ENCODE data around the gene F7. TPM values are rescaled to one million over a fixed set of nuclear protein-coding genes. Genes with fewer than 3 reads are reported as not detected.
"Not testable (repeated sequence)": the region's sequence is repeated elsewhere in the genome, so short reads cannot be mapped to it uniquely, and the experiment has no call there.

Gene F7
- total and polyA plus RNA-seq, 7 donors = 0.36 TPM; not detected in 6

GRCh38 chr13:113110852-113111315, 5.3 kb downstream of the F7 start:
- WGBS, 2 donors = 25 to 33% methylated on average over 49 of the region's 49 CpGs
- H3K9me3 ChIP-seq = no peaks in the 10 kb centered on the region
- intact Hi-C loops (cut with DNase I) = no loop called here
- H3K36me3 ChIP-seq = no peaks in the 10 kb centered on the region
- peaks cover 18 to 33% (median 26%) of the 10 kb centered on the region in 3 donors for H3K27me3 ChIP-seq
- DNase-seq = peak; percentile 33
- no peak for TF ChIP-seq EP300 (IDR thresholded peaks at IDR 0.05)
- no peak for TF ChIP-seq POLR2A (IDR thresholded peaks at IDR 0.05)
- no peak for TF ChIP-seq CTCF (IDR thresholded peaks at IDR 0.05)
- no peak for TF ChIP-seq POLR2AphosphoS5 (IDR thresholded peaks at IDR 0.05)
- no peak overlapping the region for H3K27ac ChIP-seq
- peak overlapping the region in 3 of 4 donors; percentile 33 to 45 (median 41) for H3K4me3 ChIP-seq
- peaks cover 0 to 17% (median 15%) of the 10 kb centered on the region in 4 donors for H3K4me1 ChIP-seq

- peaks cover 18 to 32% (median 23%) of the 10 kb centered on the region in 3 donors for H3K27me3 ChIP-seq
These were observed 6.2 kb downstream of the F7 start for GRCh38 chr13:113111821-113112220.

GRCh38 chr13:113112475-113112874, 6.9 kb downstream of the F7 start:
- H3K9me3 ChIP-seq; H3K27ac ChIP-seq; H3K36me3 ChIP-seq; H3K4me3 ChIP-seq; DNase-seq; intact Hi-C loops (cut with DNase I): not testable (repeated sequence)
- H3K27me3 ChIP-seq = peaks cover 18 to 32% (median 21%) of the 10 kb centered on the region in 3 donors
- peaks cover 0 to 17% (median 15%) of the 10 kb centered on the region in 4 donors for H3K4me1 ChIP-seq
- WGBS, 2 donors = 41 to 81% methylated on average over 1 of the region's 1 CpG

More at GRCh38 chr13:113111821-113112220, 6.2 kb downstream of the F7 start:
- 76 to 89% methylated on average over 5 of the region's 5 CpGs for WGBS, 2 donors
- H3K4me3 ChIP-seq; intact Hi-C loops (cut with DNase I); H3K9me3 ChIP-seq; H3K36me3 ChIP-seq; H3K27ac ChIP-seq: not testable (repeated sequence)
- H3K4me1 ChIP-seq = peaks cover 0 to 17% (median 15%) of the 10 kb centered on the region in 4 donors
- DNase-seq = peak; percentile 20

- TF ChIP-seq EP300 (IDR thresholded peaks at IDR 0.05) = no peak
- no peak for TF ChIP-seq POLR2AphosphoS5 (IDR thresholded peaks at IDR 0.05)
- no peak for TF ChIP-seq POLR2A (IDR thresholded peaks at IDR 0.05)
- TF ChIP-seq CTCF (IDR thresholded peaks at IDR 0.05) = no peak
- no peak overlapping the region for H3K4me3 ChIP-seq
- peak; percentile 45 for DNase-seq
These were observed 7.6 kb downstream of the F7 start for GRCh38 chr13:113112893-113113845.

GRCh38 chr13:113113846-113114271, 8.3 kb downstream of the F7 start:
- 89 to 92% methylated on average over 8 of the region's 8 CpGs for WGBS, 2 donors
- peaks cover 0 to 17% (median 15%) of the 10 kb centered on the region in 4 donors for H3K4me1 ChIP-seq
- peak; percentile 33 for DNase-seq
- intact Hi-C loops (cut with DNase I) = no loop called here
- no peak overlapping the region for H3K27ac ChIP-seq
- TF ChIP-seq POLR2AphosphoS5 (IDR thresholded peaks at IDR 0.05) (no peak), POLR2A (IDR thresholded peaks at IDR 0.05) (no peak), EP300 (IDR thresholded peaks at IDR 0.05) (no peak), CTCF (IDR thresholded peaks at IDR 0.05) (no peak)
- no peak overlapping the region for H3K4me3 ChIP-seq
- peaks cover 18 to 32% (median 21%) of the 10 kb centered on the region in 3 donors for H3K27me3 ChIP-seq
- no peaks in the 10 kb centered on the region for H3K36me3 ChIP-seq
- no peaks in the 10 kb centered on the region for H3K9me3 ChIP-seq

More at GRCh38 chr13:113112893-113113845, 7.6 kb downstream of the F7 start:
- intact Hi-C loops (cut with DNase I) = no loop called here
- Histone ChIP-seq H3K36me3 (no peaks in the 10 kb centered on the region), H3K27me3 (peaks cover 18 to 32% (median 21%) of the 10 kb centered on the region in 3 donors), H3K27ac (no peak overlapping the region), H3K4me1 (peaks cover 0 to 17% (median 15%) of the 10 kb centered on the region in 4 donors), H3K9me3 (no peaks in the 10 kb centered on the region)
- 52 to 54% methylated on average over 9 of the region's 9 CpGs for WGBS, 2 donors

Measured in sigmoid colon (tissue), 7 donors.